SU-DHL-6 (cell line): Measurements from ENCODE around the gene EML6.

Experiments
- H2AFZ ChIP-seq: fragments of 200-600 bp; sonication (generic); 2 replicates; pipeline ENCODE4 v1.6.1; 2014; ENCODE audit warnings: low read depth, mild to moderate bottlenecking, moderate library complexity, mixed read lengths, antibody characterized with exemption, low read length; ENCODE audit not compliant: severe bottlenecking
- H3F3A ChIP-seq: fragments of 200-600 bp; shearing (Covaris generic); 2 replicates; pipeline ENCODE4 v1.6.0; 2016; ENCODE audit warnings: antibody characterized with exemption, mild to moderate bottlenecking; ENCODE audit not compliant: insufficient read depth
- H3K27ac ChIP-seq: fragments of 200-600 bp; sonication (generic); 2 replicates; pipeline ENCODE4 v1.5.1; 2016; ENCODE audit warnings: low read depth, mild to moderate bottlenecking, low read length, moderate library complexity, mixed read lengths
- H3K27me3 ChIP-seq: fragments of 200-600 bp; sonication (generic), shearing (Covaris generic); 2 replicates; pipeline ENCODE4 v1.6.0; 2014; ENCODE audit warnings: mild to moderate bottlenecking, low read length
- H3K36me3 ChIP-seq: fragments of 200-600 bp; sonication (generic); 2 replicates; pipeline ENCODE4 v1.6.1; 2014; ENCODE audit warnings: mild to moderate bottlenecking, low read length, mixed read lengths
- H3K4me2 ChIP-seq: fragments of 300-600, 200-600 bp; shearing (Covaris generic), sonication (generic); 2 replicates; pipeline ENCODE4 v1.6.0; 2014; ENCODE audit warnings: low read length, low read depth, mild to moderate bottlenecking; ENCODE audit not compliant: poor library complexity, severe bottlenecking
- H3K4me3 ChIP-seq: fragments of 200-600 bp; sonication (generic); 2 replicates; pipeline ENCODE4 v1.5.1; 2014; ENCODE audit warnings: antibody characterized with exemption, low read length, mild to moderate bottlenecking, mixed read lengths; ENCODE audit not compliant: insufficient read depth, poor library complexity, severe bottlenecking
- H3K79me2 ChIP-seq: fragments of 200-600 bp; sonication (generic); 2 replicates; pipeline ENCODE4 v1.6.1; 2014; ENCODE audit warnings: mild to moderate bottlenecking, low read length, moderate library complexity; ENCODE audit not compliant: insufficient read depth
- H3K9ac ChIP-seq: fragments of 200-600 bp; sonication (generic); 2 replicates; pipeline ENCODE4 v1.7.0; 2014; ENCODE audit warnings: mild to moderate bottlenecking, low read length
- H3K9me2 ChIP-seq: fragments of 200-600 bp; sonication (generic); replicated peaks from 2 replicates; pipeline ENCODE4 v1.6.1; 2014; ENCODE audit warnings: low read length; ENCODE audit not compliant: insufficient read depth
- H3K9me3 ChIP-seq: fragments of 200-600 bp; sonication (generic); 2 replicates; pipeline ENCODE4 v1.6.1; 2014; ENCODE audit warnings: low read length, mixed read lengths; ENCODE audit not compliant: insufficient read depth
- H4K20me1 ChIP-seq: fragments of 200-600 bp; sonication (generic); 2 replicates; pipeline ENCODE4 v1.6.1; 2014; ENCODE audit warnings: low read depth, mild to moderate bottlenecking, antibody characterized with exemption, low read length, moderate library complexity, mixed read lengths
- EZH2phosphoT487 ChIP-seq: fragments of 200-600 bp; sonication (generic), shearing (Covaris generic); conservative IDR thresholded peaks from 2 replicates; pipeline ENCODE4 v1.6.1; 2018; ENCODE audit warnings: mild to moderate bottlenecking, antibody characterized with exemption, low read length, moderate library complexity, mixed read lengths
- TF ChIP-seq, protein P1 (sequence below): fragments of 200-600 bp; sonication (generic); IDR thresholded peaks from one replicate; pipeline ENCODE4 v1.5.1; 2017; ENCODE audit warnings: antibody characterized with exemption, mild to moderate bottlenecking, low read length, moderate library complexity; ENCODE audit not compliant: insufficient read depth, poor library complexity, severe bottlenecking

The EML6 gene

DNA sequence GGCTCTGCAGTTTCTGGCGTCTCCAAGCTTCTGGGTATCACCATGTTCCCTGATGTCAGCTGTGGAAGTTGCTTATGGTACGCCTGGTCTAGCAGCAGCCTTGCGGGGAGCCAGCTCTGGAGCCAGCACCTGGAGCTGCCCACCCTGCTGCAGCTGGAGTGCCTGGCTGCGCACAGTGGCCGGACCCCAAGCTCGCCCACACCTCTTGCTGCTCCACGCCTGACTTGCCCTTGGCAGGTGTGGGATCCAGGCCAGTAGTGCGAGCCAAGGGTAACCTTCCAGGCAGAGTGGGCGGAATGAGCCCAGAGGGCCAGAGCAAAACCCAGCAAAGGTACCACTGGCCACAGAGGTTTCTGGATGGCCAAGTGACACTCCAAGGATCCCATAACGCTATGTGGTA, 13.2 kb upstream of the EML6 start:
- TF ChIP-seq EZH2phosphoT487: no peak
- TF ChIP-seq, protein P1, sequence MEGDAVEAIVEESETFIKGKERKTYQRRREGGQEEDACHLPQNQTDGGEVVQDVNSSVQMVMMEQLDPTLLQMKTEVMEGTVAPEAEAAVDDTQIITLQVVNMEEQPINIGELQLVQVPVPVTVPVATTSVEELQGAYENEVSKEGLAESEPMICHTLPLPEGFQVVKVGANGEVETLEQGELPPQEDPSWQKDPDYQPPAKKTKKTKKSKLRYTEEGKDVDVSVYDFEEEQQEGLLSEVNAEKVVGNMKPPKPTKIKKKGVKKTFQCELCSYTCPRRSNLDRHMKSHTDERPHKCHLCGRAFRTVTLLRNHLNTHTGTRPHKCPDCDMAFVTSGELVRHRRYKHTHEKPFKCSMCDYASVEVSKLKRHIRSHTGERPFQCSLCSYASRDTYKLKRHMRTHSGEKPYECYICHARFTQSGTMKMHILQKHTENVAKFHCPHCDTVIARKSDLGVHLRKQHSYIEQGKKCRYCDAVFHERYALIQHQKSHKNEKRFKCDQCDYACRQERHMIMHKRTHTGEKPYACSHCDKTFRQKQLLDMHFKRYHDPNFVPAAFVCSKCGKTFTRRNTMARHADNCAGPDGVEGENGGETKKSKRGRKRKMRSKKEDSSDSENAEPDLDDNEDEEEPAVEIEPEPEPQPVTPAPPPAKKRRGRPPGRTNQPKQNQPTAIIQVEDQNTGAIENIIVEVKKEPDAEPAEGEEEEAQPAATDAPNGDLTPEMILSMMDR: no peak
- H3K79me2 ChIP-seq: no peaks in the 10 kb centered on the region
- H3K27ac ChIP-seq: no peak overlapping the region

DNA sequence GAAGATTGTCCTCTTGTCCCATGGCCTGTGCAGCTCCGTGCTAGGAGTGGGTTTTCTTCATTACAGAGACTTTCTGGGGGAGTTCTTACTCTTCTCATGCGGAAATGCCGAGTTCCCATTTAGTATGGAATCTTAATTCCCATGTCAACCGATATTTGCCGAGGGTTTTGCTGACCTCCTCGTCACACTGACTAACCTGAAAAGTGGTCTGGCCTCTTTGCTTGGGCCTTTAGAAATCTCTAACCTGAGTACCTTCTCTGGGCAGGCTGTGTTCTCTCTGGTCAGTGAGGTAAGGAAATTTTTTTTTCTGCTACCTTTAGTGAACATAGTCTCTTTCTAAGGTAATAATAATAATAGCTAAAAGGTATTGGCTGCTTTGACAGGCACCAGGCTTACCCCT, 10.9 kb upstream of the EML6 start:
- Histone ChIP-seq H3F3A (no peaks in the 10 kb centered on the region), H3K9me2 (no peaks in the 10 kb centered on the region), H3K9ac (no peak overlapping the region), H3K36me3 (no peaks in the 10 kb centered on the region; the same call in 1 of the 2 replicates), H2AFZ (no peak overlapping the region), H3K9me3 (no peaks in the 10 kb centered on the region), H4K20me1 (no peaks in the 10 kb centered on the region), H3K27me3 (no peaks in the 10 kb centered on the region), H3K4me3 (no peak overlapping the region), H3K27ac (no peak overlapping the region), H3K4me2 (no peak overlapping the region), H3K79me2 (no peaks in the 10 kb centered on the region)
- no peak for TF ChIP-seq EZH2phosphoT487
- TF ChIP-seq, protein P1: no peak

More for the DNA sequence above, 13.2 kb upstream of the EML6 start:
- Histone ChIP-seq H3K9me2 (no peaks in the 10 kb centered on the region), H3K4me2 (no peak overlapping the region), H3K9me3 (no peaks in the 10 kb centered on the region), H3K36me3 (no peaks in the 10 kb centered on the region), H3F3A (no peaks in the 10 kb centered on the region), H3K27me3 (no peaks in the 10 kb centered on the region), H3K4me3 (no peak overlapping the region), H3K9ac (no peak overlapping the region), H2AFZ (no peak overlapping the region), H4K20me1 (no peaks in the 10 kb centered on the region)

DNA sequence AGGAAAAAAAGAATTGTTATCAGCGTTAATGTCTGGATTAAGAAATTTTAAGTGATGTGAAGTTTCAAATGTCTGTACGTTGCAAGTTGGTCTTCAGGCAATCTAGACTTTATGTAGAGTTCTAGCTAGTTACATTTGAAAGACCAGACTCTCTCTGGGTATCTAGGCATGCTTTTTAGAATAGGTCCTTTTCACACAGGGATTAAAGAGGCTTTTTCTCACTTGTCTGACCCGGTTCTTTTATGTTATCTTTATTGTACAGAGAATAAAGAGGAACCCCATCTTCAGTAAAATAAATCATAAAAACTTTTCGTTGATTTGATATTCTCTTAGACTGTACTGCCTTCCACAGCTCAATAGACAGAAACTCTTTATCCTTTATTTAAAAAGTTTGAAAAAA, 8.5 kb upstream of the EML6 start:
- no peaks in the 10 kb centered on the region for H3K79me2 ChIP-seq
- no peaks in the 10 kb centered on the region for H3K9me3 ChIP-seq
- no peaks in the 10 kb centered on the region; the same call in 1 of the 2 replicates for H3K36me3 ChIP-seq
- H3K9ac ChIP-seq: no peak overlapping the region
- no peaks in the 10 kb centered on the region for H3K27me3 ChIP-seq
- no peak overlapping the region for H3K4me3 ChIP-seq
- no peaks in the 10 kb centered on the region for H4K20me1 ChIP-seq
- no peak overlapping the region for H3K4me2 ChIP-seq
- no peaks in the 10 kb centered on the region for H3K9me2 ChIP-seq
- no peaks in the 10 kb centered on the region for H3F3A ChIP-seq
- no peak overlapping the region for H2AFZ ChIP-seq
- TF ChIP-seq, protein P1: no peak
- no peak for TF ChIP-seq EZH2phosphoT487
- H3K27ac ChIP-seq: no peak overlapping the region
